ENCODE measurements around the gene TIMMDC1.
"Not testable (repeated sequence)": the region's sequence is repeated elsewhere in the genome, so short reads cannot be mapped to it uniquely, and the experiment has no call there.

TIMMDC1 gene

DNA sequence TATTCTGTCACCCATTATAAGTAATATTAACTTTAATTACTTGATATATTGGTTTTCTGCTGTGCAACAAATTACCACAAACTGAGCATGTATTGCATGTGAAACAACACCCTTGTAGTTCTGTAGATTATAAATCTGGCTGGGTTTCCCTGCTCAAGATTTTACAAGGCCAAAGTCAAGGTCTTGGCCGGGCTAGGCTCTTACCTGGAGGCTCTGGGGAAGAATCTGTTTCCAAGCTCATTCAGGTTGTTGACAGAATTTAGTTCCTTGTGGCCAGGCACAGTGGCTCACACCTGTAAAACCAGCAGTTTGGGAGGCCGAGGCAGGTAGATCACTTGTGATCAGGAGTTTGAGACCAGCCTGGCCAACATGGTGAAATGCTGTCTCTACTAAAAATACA lies 16.3 kb downstream of the TIMMDC1 start:
- DNase-seq: no peak

DNA sequence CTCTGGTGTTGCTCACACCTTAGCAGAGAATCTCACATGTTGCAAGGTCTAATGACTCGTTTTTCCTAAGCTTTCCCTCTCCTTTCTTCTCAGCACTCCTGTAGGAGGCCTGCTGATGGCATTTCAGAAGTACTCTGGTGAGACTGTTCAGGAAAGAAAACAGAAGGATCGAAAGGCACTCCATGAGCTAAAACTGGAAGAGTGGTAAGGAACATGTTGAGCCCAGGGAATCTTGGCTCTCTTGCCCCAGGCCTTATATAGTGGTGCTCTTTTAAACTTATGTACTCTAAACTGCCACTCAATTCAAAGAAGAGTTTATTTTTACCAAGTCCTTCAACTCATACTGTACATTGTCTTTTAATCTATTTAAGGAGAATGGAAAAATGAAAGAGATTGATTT lies 18.8 kb downstream of the TIMMDC1 start:
- DNase-seq: no peak

DNA sequence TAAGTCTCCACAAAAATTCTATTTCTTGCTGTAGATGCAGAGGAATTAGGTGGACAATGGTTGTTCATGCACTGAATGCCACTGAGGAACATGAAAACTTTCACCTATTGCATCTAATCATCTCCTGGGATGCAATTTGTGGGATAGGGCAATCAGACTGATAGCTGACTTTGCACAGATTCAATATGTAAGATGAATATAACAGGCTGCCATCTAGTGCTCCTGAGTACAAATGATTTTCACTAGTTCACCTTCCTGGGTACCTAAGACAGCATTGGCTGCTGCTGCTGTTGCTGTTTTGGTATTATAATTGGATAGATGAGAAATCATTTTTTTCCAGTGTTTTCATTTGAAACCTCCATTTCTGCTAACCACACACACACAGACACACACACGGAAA lies 19.7 kb downstream of the TIMMDC1 start:
- DNase-seq: no peak

DNA sequence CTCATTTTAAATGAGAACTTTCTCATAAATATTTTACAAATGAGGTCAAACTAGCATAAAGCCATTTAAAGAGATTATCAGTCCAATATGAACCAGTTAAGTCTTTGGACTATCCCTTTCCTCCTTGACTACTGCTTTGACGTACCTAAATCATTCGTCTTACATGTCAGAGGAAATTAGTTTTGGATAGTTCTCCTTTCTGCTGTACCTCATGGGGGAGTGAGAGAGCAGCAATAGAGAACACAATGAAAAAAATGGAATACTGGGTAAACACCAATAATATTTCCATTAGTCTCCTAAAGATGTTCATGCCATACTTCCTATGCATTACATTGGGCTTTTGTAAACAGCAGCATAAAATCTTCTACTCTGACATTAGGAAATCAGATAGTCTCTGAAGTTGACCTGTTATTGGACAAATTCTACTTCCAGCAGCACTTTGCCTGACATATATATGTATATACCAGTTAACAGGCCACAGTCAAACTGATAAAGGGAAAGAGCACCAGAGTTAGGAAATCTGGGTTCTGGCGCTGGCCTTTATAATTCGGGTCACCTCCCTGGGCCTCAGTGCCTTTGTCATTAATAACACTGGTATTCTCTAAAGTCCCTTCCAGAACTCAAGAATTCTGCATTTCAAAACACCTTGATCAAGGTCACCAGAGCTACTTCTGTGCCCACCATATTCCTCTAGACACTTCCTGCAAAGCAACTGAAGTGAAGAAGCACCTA lies 26.8 kb downstream of the TIMMDC1 start:
- no peak for DNase-seq

DNA sequence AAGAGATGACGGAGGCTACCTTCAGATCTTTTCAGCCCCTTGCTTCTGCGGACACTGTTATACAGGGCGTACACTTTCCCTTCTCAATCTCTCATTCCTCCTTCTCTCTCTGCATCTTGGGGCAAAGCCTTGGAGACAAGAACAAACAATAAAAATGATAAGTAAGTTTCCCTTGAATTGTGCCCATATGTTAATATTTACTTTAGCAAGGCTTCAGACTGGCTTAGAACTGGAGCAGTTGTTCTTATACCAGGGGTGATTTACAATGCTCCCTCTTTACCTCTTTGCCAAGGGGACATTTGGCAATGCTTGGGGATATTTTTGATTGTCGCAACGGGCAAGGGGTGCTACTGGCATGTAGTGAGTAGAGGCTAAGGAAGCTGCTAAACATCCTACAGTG lies 29.4 kb downstream of the TIMMDC1 start:
- DNase-seq: no peak

DNA sequence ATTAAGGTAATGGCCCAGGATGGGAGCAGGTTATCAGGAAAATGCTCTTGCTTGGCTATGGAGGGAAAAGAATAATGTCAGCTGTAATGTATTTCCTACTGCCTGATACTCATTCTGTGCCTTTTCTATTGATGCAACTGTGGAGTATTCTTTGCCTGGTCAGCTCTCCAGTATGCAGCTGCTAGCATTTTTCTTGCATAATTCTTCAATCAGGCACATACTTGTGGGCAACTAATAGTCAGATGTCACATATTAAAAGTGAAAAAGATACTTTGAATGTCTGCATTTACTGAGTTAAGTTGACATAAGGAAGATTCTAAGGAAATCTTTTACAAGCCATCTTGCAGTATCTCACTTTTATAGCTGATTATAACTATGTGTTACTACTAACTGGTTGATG lies 31.5 kb downstream of the TIMMDC1 start:
- no peak for DNase-seq

DNA sequence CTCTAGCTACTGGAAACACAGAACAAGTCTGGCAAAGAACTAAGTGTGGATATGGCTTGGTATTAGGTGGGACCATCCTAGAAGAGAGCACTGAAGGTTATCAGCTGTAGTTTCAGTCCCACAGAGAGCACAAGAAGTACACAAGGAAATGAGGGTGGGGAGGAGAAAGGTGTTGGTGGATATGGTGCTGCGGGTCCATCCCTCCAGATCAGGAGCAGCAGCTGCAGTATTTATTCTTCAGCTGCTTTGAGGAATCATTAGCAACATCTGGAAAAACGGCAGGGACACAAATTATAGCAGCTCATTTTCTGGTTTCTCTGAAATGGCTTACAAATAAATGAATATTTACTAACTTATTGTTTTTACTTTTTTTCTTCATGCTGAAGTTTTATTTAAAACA lies 32.1 kb downstream of the TIMMDC1 start:
- no peak for DNase-seq

DNA sequence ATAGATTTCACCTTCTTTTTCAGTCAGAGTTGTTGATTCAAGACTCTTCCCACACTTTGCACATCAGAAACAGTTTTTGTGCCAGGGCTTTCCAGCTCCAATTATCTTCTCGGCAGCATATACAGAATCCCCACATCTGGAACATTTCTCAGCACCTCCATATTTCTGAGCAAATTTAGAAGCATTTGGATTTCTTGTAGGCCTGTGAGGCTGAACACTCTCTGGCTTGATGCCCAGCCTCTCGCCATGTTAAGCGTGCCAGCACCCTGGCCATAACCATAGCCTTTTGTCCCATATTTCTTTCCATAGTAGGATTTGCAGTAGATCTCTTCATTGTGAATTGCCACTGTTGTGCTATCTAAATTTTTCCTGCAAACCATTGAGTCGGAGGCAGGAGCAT lies 32.8 kb downstream of the TIMMDC1 start:
- no peak for DNase-seq

DNA sequence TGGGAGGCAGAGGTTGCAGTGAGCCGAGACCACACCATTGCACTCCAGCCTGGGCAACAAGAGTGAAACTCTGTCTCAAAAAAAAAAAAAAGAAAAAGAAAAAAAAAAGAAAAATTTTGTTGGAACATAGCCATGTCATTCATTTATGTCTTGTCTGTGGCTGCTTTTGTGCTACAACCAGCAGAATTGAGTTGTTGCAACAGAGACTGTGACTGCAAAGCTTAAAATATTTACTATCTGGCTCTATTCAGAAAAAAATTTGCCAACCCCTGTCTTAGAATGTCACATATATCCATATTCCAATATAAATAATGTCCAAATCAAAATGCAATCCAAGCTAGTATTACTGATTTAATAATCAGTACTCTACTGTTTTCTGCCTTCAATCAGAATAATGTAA lies 35.9 kb downstream of the TIMMDC1 start:
- DNase-seq: no peak

DNA sequence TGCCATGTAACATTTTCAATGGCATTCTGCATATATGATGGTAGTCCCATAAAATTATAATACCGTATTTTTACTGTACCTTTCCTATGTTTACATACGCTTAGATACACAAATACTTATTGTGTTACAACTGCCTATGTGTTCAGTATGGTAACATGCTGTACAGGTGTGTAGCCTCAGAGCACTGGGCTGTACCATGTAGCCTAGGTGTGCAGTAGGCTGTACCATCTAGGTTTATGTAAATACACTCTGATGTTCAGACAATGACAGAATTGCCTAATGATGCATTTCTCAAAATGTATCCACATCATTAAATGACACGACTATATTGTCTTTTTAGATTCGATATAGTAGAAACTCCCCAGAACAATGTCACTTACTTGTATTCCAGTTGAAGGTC lies 38.4 kb downstream of the TIMMDC1 start:
- DNase-seq: no peak

DNA sequence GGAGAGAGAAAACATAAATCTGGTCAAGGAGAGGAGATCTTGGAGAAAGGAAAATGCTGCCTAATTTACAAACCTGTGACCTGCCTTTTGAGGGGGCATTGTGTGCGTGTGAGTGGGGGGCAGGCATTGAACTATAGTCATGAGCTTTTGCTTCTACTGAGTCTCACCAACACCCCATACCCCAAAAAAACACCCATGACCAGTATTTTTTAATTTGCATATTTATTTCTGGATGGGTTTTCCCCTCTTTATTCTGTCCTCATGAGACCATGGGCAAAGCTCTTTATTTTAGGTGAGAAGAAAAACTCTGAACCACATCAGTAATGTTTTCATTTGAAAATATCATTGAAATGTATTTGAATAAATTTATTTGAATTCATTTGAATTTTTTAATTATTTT lies 40.4 kb downstream of the TIMMDC1 start:
- DNase-seq: no peak

DNA sequence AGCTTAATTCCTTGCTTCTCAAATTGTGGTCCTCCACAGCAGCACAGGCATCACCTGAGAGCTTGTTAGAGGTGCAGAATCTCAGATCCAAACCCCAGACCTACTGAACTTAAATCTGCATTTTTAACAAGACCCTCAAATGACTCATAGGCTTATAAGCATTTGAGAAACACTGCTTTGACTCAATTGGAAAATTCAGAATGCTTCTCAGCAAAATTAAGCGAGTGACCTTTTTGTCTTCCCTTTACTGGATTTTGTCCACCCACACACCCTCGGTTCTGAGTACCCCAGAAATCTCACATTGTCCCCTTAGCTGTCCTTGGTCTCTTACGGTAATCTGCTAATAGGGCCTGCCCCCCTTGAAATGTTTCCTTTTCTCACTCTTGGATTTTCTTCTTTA lies 43.2 kb downstream of the TIMMDC1 start:
- DNase-seq: no peak

DNA sequence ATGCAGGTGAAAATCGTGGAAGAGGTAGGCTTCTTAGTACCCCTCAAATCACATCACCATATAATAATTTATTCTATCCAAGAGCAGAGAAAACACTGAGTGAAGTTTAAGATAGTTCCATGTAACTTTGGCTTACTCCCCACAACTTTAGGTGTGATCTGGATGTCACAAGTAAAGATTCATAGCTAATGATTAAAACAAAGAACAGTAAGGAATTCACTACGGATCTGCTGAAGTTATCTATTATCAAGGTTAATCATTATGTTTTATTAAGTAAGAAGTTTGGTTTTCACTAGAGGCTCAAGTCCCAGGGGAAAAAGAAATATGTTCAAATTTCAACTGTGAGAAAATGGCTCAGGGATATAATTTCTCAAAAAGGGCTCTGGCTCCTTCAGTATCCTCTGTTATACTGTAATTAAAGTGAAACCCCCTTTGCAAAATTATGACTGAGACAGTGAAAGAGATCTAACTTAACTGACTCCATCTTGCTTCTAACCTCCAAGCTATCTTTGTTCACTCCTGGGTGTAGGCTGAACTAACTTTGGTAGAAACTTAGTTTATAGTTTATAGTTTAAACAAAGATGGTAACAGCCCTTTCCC lies 43.9 kb downstream of the TIMMDC1 start:
- no peak for DNase-seq

DNA sequence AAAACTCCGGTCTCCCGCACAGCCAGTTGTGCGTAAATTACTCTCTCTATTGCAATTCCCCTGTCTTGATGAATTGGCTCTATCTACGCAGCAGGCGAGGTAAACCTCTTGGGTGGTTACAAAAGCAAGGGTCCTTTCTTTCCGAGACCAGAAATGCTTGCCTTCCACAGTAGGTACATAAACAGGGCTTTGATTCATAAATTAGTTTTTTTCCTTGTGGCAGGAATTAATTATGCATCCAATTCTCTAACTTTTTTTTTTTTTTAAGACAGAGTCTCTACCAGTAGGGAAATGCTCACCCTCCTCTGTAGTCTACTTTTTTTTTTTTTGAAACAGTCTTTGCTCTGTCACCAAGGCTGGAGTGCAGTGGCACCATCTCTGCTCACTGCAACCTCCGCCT lies 44.8 kb downstream of the TIMMDC1 start:
- no peak for DNase-seq

DNA sequence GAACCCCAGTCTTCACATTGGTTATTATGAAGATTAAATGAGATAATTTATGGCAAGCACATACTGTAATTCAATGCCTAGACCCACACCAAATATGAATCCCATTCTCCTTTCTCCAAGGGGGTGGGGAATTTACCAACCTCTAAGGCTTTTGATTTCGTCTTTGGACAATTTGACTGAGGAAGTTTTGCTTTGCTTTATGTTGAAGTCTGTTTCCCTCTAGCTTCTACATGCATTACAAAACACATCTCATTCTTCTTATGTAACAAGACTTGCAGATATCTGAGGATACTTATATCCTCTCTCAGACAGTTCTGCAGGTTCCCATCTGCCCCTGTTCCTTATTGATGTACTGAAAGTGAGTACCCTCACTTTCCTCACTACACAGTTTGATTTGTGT lies 48.9 kb downstream of the TIMMDC1 start:
- DNase-seq: no peak

DNA sequence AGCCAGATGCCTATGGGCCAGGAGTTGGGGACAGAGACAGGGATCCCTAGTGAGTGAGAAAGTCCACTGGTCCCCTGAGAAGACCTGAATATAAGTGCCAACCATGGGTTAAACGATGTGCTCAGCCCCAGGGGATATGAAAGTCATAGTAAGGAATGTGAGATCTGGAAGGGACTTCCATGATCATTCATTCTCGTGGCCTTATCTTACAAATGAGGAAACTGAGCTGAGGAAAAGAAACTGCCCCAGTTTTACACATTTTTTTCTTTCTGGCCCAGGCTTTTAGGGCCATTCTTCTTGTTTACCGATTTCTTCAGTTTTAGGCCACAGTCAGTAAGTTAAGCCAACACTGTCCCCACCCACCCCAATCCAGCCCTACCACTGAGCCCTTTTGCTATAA lies 50.0 kb downstream of the TIMMDC1 start:
- no peak for DNase-seq

DNA sequence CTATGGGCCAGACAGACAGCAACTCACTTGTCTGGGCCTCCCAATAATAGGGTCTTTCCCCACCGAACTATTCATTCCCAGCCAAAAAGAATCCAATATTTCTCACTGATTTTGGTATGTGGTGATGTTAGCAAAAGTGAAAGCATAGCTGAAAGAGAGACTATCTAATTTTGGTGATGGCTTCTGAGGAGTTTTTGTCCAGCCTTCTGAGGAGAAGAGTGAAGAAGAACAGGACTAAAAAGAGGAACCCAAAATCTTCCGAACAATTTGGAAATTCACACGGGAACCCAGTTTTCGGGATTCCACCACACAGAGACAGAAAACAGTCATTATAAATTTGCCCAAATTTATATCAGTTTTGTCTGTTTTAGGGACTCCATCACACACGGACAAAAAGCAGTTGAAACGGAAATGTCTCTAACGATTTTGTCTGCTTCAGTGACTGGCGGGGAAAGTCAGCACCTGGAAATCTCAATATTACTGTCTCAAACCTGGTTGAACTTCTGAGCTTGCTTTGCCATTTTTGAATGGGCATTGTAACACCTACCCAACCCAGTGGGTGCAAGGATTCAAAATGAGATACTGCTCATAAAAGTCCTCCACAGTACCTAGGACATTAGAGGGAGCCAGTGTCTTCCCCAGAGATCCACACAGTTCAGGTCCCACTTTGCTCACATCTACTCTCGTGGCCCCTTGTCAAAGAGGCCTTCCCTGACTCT lies 52.0 kb downstream of the TIMMDC1 start:
- no peak for DNase-seq

DNA sequence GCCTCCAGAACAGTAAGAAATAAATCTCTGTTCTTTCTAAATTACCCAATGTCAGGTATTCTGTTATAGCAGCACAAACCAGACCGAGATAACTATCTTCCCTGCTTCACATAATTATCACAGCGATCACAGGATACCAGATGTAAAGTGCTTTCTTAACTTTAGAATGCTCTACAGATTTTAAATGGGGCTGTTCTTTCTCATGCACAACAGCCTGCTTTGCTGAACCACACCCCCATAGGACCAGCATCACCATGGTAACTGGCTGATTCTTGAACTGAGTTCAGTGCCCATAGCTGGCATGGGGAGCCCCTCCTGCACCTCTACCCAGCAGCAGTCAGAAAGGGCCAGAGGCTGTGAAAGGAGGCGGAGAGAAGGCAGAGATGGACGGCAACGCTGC lies 53.3 kb downstream of the TIMMDC1 start:
- DNase-seq: no peak

DNA sequence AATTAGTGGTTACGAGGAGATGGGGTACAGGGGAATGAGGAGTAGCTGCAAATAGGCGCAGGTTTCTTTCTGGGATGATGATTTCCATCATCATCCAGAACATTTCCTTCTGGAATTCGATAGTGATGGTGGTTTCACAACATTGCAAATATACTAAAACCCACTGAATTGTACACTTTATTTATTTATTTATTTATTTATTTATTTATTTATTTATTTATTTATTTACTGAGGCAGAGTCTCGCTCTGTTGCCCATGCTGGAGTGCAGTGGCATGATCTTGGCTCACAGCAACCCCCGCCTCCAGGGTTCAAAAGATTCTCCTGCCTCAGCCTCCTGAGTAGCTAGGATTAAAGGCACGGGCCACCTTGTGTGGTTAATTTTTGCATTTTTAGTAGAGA lies 54.6 kb downstream of the TIMMDC1 start:
- DNase-seq: not testable (repeated sequence)

DNA sequence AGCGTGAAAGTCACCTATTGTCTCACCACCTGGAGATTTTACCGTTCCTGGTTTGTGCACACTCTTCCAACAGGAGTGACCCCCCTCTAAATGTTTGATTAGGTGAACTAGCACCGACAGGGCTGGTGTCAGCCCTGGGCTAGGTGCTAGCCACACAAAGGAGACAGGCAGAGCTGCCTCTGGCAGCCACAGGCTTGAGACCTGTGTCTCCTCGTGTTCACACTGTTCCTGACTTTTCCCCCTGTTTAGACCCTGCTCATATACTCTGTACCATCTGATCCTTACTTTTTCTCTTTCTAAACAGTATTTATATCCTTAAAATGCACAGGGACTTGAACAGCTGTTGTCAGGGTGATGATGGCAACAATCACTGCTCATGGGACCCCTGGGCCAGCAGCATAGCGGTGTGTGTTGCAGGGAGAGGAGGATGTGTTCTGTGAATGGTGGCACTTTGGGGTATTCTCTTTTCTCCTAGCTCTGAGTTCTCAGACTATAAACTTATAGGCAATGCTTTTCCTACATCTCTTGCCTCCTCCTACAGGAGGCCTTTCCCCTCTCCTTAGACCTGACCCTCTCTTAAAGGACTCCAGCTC lies 55.6 kb downstream of the TIMMDC1 start:
- no peak for DNase-seq

DNA sequence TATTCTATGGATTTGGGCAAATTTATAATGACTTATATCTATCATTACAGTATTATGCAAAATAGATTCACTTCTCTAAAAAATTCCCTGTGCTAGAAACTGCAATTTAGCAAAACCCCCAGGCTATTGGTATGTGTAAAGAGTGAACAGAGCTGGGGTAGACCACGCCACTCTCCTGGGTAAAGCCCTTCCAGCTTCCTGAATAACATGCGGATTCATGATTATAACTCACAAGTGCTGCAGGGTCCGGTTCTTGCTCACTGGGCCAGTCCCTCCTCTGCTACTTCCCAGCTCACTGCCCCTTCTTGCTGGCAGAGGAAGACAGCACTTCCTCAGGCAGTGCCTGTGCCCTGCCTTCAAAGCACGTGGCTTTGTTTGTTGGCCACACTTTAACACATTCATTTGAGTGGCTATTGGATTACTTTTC lies 57.0 kb downstream of the TIMMDC1 start:
- DNase-seq: no peak

DNA sequence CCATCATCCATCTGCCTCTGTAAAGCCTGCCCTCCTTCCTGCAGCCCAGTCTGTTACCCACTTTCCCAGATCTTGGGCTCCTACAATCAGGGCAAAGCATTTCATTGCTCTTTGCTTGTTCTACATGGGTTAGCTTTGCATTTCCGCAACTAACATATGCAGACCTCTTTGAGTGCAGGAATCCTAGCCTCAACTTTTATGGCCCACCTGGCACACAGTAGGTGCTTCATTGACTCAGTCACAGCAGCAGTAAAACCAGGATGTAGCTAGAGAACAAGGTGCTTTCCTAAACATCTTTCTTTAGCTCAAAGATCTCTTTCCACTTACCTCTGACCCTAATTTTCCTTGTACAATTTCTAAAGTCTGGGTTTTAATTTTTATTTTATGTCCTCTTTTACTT lies 57.6 kb downstream of the TIMMDC1 start:
- no peak for DNase-seq

DNA sequence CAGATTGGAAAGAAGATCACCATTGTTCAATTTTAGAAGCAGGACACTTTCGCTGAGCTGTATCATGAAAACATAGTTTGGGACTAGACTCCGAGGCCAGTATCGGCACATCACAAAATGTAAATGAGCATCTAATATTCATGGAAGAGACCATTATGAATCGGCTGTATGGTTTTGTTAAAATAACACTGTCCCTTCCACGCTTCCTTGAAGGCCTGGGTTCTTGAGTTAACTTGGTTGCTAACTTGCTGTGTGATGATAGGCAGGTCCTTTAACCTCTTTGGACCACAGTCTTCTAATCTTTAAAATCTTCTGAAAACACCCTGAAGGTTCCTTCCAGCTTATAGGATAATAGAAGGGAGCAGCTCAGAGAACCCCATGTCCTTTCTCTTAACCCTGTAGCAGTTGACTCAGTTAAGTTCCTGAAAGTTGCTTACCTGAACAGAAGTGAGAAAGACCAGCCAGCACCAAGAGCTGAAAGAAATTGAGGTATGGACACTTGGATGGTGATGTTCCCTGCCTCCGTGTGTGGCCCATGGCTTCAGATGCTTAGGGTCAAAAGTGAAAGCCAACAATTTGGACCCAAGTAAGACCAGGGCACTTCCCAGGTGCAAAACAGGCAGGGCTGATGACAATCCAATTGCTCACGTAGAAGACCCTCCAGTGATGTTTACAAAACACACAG lies 59.0 kb downstream of the TIMMDC1 start:
- DNase-seq: no peak
